HG03139 (cell line): ENCODE results near the gene MPEG1.

Experiments
- ATAC-seq: cut with Tn5 transposase; IDR thresholded peaks from one replicate; pipeline ENCODE4 v1.9.1; 2021; ENCODE audit not compliant: unreplicated experiment

The MPEG1 gene

GRCh38 chr11:59212744-59213631 is at the start of gene MPEG1:
Gene MPEG1 (minus strand): TSS chr11:59212927. CDS start chr11:59212865, 62 bp downstream.
- no peak for ATAC-seq

GRCh38 chr11:59262177-59262818 is 49.6 kb upstream of the MPEG1 start:
- no peak for ATAC-seq

- ATAC-seq, result no peak
Measured at GRCh38 chr11:59261150-59261549, 48.4 kb upstream of the MPEG1 start.

GRCh38 chr11:59259867-59260475 is 47.2 kb upstream of the MPEG1 start:
- no peak for ATAC-seq

DNA sequence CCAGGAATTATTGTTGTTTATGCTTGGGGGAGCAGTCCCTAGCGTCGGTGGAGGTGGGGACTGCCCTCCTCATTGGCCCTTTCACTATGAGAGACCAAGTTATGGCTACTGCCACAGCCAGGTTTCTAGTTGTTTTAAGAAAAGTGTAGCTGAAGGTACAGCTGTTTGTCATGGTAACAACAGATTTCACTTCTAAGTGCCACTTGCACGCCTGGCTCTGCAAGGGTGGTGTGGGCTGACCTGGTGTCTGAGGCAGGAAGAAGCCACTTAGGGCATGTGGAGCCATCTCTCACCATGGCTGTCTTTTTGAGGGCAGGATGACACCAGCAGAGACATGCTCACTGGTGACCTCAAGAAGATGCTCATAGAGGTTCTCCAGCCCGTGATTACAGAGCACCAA is 46.3 kb upstream of the MPEG1 start:
- no peak for ATAC-seq

DNA sequence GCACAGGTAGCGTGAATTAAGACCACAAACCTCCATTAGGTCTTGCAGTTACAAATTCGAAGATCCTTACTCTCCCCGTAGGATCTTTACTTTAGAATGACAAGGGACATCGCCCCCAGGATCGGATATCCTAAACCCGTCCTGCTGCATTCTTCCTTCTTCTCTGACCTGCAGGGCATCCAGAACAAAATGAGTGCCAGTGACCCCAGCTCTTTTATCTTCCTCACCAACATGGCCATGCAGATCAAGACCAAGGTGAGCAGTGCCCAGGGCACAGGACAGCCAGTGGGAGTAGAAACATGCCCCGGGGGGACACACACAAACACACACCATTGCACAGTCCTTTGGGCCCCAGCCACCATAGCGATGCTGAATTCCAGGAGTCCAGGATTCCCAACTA is 42.6 kb upstream of the MPEG1 start:
- no peak for ATAC-seq

DNA sequence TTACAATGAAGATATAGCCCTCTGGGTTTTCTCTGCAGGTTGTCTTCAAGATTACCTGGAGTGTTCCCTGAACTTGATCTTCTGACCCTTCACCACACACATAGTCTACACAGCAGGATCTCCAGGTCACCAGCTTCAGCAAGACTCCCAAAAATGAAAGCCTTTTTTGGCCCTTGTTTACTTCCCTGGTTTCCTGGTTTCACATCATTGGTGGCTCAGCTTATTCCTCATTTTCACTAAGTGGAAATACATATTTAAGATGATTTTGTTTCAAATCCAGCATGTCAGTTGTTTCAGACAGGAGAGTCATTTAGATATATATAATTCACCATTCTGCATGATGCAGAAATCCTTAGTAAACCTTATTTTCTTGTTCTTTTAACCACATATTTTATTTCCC is 41.6 kb upstream of the MPEG1 start:
- no peak for ATAC-seq

GRCh38 chr11:59253001-59253400 is 40.3 kb upstream of the MPEG1 start:
- ATAC-seq, result no peak

DNA sequence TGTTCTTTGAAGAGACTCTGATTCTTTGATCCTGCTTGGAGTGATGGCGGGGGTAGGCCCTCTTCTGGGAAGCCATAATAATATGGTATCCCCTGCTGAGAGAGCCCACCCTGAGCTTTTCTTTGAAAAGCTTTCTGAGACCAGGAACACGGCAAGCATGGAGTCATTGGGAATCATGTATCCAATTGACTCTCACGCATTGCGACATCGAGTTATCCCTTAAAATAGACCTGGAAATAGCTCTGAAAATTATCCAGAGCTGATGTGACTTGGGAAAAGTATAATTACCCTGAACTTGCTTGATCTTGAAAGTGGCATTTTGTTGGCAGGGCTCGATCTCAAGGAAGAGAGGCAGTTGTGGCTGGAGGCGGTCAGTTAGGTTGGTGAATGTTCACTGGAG is 36.8 kb upstream of the MPEG1 start:
- ATAC-seq, result no peak

DNA sequence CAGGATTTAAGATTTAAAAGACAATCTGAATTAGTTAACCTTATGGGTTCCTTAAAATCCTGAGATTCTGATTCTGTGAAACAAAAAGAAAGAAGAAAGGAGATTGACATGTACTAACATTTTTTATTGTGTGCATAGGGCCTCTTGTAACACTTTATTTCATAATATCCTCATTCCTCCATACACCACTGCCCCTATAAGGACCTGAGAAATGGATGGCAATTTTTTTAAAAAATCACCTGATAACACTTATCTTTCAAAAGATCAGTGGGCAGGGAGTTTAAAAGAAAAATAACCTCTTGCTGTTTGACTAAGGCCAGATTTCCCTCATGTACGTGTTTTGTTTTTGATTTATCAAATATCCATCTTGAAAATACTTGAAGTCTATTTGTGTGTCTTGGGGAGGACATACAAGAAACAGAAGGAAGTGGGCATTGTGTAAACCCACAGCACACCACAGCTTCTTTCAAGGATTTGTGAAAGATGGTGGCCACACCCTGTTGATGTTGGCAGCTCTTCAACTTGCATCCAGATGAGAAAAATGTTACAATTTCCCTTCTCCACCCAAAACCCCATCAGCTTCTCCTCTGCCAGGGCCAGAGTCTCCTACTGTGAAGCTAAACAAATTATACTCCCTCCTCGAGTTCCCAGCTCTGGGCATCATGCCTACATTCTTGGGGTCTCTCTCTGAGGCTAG is 35.0 kb upstream of the MPEG1 start:
- ATAC-seq, result no peak

DNA sequence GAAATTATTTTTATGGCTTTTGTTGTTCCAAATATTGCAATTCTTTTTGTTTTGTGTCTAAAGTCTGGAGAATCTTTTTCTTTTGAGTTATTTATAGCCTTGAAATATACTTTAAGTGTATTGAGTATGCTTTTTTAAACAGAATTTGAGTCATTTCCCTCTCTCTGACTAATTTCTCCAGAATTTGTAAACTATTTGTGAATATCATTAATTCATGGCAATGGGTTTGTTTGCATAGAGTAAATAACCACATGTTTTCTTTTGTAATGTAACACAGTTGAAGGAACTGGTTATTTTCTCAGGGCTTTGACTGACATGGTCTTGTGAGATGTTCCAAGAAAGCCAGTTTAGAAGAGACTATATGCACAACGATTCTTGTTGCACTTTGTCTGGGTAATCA is 30.9 kb upstream of the MPEG1 start:
- ATAC-seq, result no peak

DNA sequence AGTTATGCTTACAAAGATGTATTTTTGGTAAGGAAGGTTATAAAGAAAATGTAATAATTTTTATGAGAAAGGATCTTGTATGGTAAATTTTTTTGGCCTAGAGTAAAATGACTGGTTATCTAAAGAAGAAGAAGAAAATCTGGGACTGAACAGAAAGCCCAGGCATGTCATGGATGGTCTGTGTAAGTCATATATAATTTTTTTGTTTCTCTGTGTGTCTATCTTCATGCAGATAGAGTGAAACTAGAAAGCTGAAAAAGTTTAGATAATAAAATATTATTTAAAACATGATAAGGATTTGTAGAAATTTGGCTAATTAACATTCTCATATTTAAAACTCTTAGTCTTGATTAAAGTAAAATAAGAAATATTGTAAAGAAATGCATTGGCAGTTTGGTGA is 27.6 kb upstream of the MPEG1 start:
- ATAC-seq, result no peak

DNA sequence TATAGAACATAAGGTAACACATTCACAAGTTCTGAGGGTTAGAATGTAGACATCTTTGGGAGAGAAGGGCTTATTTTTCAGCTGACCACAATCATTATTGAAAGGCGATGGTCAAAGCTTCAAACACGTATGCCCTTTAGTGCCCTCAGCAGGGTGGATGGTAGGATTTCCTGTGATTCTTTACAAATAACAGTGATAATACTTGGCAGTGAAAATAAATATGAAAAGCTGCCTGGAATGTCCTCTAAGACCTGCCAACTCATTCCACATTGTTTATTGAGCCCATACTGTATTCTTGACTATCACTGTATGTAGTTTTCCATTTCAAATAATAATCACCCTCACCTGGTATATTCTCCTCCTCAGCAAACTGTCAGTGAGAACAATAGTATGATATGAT is 13.7 kb upstream of the MPEG1 start:
- no peak for ATAC-seq

GRCh38 chr11:59225017-59225416 is 12.3 kb upstream of the MPEG1 start:
- ATAC-seq, result peak; percentile 25

DNA sequence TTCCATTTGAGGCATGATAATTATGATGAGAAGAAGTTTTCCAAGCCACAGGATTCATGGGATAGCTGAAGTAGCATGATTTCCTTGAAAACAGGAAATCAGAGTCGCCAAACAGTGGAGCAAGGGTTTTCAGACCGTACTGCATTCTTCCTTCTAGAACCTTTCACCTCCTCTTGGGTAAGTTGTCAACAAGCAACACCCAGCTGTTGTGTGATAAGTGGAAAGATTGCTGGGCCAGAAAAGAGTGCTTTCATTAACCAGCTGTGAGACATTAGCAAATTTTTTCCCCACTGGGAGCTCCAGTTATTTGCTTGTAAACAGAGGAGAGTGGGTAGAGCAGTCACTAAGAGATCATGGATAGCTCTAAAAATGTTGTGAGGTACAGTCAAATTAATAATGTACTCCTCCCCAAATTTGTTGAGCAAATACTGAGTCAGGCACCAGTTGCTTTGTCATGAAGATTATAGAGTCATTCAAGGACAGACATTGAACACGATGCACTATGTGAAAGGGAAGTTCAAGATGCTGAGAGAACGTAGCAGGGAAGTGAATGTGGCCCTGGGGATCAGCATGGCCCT is 11.7 kb upstream of the MPEG1 start:
- peak; percentile 34 for ATAC-seq

DNA sequence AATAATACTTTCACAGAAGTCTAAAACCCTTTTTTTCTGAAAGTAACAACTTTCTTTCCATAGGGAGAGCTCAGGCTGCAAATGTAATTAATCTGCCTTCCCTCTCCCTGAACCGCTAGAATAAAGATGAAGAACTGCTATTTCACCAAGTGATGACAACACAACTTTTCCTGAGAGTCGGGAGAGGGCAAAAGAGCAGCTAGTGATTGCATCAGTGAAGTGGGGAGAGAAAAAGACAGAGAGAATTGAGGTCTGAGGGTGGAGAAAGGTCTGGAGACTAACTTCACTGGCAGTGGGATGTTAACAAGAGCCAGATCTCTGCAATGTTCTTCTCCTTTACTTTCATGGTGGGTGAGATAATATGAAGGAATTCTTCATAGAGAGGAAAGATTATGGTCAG is 10.9 kb upstream of the MPEG1 start:
- ATAC-seq, result no peak

GRCh38 chr11:59223177-59223576 is 10.4 kb upstream of the MPEG1 start:
- ATAC-seq, result no peak

DNA sequence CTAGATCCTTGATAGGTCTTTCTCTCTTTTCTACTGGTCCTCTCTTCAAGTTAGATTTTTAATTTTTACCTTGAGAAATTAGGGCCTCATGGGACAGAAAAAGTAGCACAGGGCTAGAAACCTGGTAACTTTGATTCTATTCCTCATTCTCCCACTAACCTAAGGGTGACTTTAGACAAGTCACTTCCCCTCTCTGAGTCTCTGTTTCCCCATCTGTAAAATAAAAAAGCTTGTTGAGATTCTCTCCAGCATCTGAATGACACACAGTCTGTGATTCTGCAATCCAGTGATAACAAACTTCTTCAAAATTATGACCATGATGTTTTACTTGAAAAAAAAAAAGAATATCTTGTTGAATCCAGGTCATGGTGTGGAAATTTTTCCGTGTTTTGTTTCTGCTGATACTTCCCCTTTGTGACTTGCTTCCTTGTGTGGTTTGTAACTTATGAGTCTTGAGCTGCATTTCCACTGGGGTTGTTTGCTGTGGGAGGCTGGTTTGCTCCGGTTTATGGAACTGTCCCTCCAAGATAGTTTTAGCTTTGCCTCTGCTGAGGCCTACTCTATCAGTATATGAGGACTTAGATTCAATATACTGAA is 9.8 kb upstream of the MPEG1 start:
- ATAC-seq, result no peak

GRCh38 chr11:59221441-59221840 is 8.7 kb upstream of the MPEG1 start:
- no peak for ATAC-seq

- no peak for ATAC-seq
Measured at GRCh38 chr11:59219836-59220235, 7.1 kb upstream of the MPEG1 start.

GRCh38 chr11:59218893-59219292 is 6.2 kb upstream of the MPEG1 start:
- no peak for ATAC-seq
